Hepatocyte (in vitro differentiated cells): ENCODE measurements around the gene BAZ2B. TPM values are rescaled to one million over a fixed set of nuclear protein-coding genes. Genes with fewer than 3 reads are reported as not detected.

Source experiments
- DNase-seq: peaks from one replicate; pipeline ENCODE4 v3.0.0-alpha.2; 2016; ENCODE audit warnings: low spot score
- H2AFZ ChIP-seq: fragments of 200-600 bp; sonication (generic); 2 replicates; pipeline ENCODE4 v1.6.0; 2016; ENCODE audit warnings: antibody characterized with exemption, mild to moderate bottlenecking
- H3K27ac ChIP-seq: fragments of 200-600 bp; sonication (generic); 2 replicates; pipeline ENCODE4 v1.5.1; 2016; ENCODE audit warnings: mild to moderate bottlenecking
- H3K27me3 ChIP-seq: fragments of 200-600 bp; sonication (generic); 2 replicates; pipeline ENCODE4 v1.6.1; 2016
- H3K36me3 ChIP-seq: fragments of 200-600 bp; sonication (generic); replicated peaks from 2 replicates; pipeline ENCODE4 v1.5.1; 2016; ENCODE audit warnings: low read depth; ENCODE audit not compliant: insufficient read depth
- H3K4me1 ChIP-seq: fragments of 200-600 bp; sonication (generic); 2 replicates; pipeline ENCODE4 v1.5.1; 2016; ENCODE audit warnings: mild to moderate bottlenecking, moderate library complexity; ENCODE audit not compliant: insufficient read depth
- H3K4me2 ChIP-seq: fragments of 200-600 bp; sonication (generic); 2 replicates; pipeline ENCODE4 v1.6.0; 2016
- H3K4me3 ChIP-seq: fragments of 200-600 bp; sonication (generic); 2 replicates; pipeline ENCODE4 v1.5.1; 2016; ENCODE audit warnings: mild to moderate bottlenecking
- H3K79me2 ChIP-seq: fragments of 200-600 bp; sonication (generic); 2 replicates; pipeline ENCODE4 v1.6.0; 2017; ENCODE audit warnings: mild to moderate bottlenecking
- H3K9me2 ChIP-seq: fragments of 200-600 bp; sonication (generic); replicated peaks from 2 replicates; pipeline ENCODE4 v1.6.0; 2017; ENCODE audit warnings: mild to moderate bottlenecking; ENCODE audit not compliant: insufficient read depth
- H3K9me3 ChIP-seq: fragments of 200-600 bp; sonication (generic); 2 replicates; pipeline ENCODE4 v1.5.1; 2016; ENCODE audit warnings: low read depth, mild to moderate bottlenecking
- H4K20me1 ChIP-seq: fragments of 200-600 bp; sonication (generic); 2 replicates; pipeline ENCODE4 v1.6.0; 2016; ENCODE audit warnings: mild to moderate bottlenecking; ENCODE audit not compliant: insufficient read depth, poor library complexity, severe bottlenecking
- EZH2 ChIP-seq: fragments of 200-600 bp; sonication (generic); IDR thresholded peaks from 2 replicates; pipeline ENCODE4 v1.6.1; 2016; ENCODE audit warnings: antibody characterized with exemption, mild to moderate bottlenecking, borderline replicate concordance
- EZH2phosphoT487 ChIP-seq: fragments of 200-600 bp; sonication (generic); IDR thresholded peaks from one replicate; pipeline ENCODE4 v1.6.1; 2018; ENCODE audit warnings: antibody characterized with exemption, mild to moderate bottlenecking, low read depth, moderate library complexity; ENCODE audit not compliant: unreplicated experiment, severe bottlenecking
- WGBS: methylation state at CpG from one replicate; pipeline ENCODE4 v1.1.6; 2016; ENCODE audit warnings: low lambda C conversion rate; ENCODE audit errors: missing lambda C conversion rate; 5-methylcytosine and 5-hydroxymethylcytosine counted together
- polyA plus RNA-seq: library from polyadenylated mRNA; unstranded; fragments of >200 nt; fragmentation: Nextera tagmentation; extraction: Ambion mirVana; gene quantifications from 2 replicates; pipeline ENCODE4 v1.2.1, GENCODE V29; 2016
- total RNA-seq: library from RNA; depleted of rRNA; stranded (reverse); fragments of >200 nt; gene quantifications from 2 replicates; pipeline ENCODE4 v1.2.3, GENCODE V29; 2014
- TF ChIP-seq, protein P1 (sequence below): fragments of 200-600 bp; sonication (generic); IDR thresholded peaks from 2 replicates; pipeline ENCODE4 v1.5.1; 2016; ENCODE audit warnings: antibody characterized with exemption, mild to moderate bottlenecking; ENCODE audit not compliant: poor library complexity

BAZ2B gene
- total and polyA plus RNA-seq, 2 experiments from 2014 or later, result 40.7 to 83.3 TPM

DNA sequence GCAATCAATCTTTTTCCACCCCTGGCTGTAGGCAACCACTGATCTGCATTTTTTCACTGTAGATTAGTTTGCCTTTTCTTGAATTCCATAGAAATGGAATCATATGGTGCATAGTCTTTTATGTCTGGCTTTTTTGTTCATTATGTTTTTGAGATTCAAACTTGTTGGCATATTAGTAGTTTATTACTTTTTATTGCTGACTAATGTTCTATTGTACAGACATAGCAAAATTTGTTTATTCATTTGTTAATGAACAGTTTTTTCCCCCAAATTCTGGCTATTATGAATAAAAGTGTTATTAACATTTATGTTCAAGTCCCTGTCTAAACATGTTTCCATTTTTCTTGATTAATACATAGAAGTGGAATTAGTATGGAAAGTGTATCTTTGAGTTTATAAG, 308.4 kb downstream of the BAZ2B start:
- DNase-seq, result no peak
- Histone ChIP-seq H3K9me3 (no peaks in the 10 kb centered on the region), H3K27me3 (no peaks in the 10 kb centered on the region), H4K20me1 (no peaks in the 10 kb centered on the region), H3K27ac (no peak overlapping the region), H3K4me3 (no peak overlapping the region), H3K36me3 (no peaks in the 10 kb centered on the region), H3K4me1 (no peaks in the 10 kb centered on the region), H2AFZ (no peak overlapping the region), H3K4me2 (no peak overlapping the region), H3K79me2 (no peaks in the 10 kb centered on the region), H3K9me2 (no peaks in the 10 kb centered on the region)
- TF ChIP-seq, protein P1, sequence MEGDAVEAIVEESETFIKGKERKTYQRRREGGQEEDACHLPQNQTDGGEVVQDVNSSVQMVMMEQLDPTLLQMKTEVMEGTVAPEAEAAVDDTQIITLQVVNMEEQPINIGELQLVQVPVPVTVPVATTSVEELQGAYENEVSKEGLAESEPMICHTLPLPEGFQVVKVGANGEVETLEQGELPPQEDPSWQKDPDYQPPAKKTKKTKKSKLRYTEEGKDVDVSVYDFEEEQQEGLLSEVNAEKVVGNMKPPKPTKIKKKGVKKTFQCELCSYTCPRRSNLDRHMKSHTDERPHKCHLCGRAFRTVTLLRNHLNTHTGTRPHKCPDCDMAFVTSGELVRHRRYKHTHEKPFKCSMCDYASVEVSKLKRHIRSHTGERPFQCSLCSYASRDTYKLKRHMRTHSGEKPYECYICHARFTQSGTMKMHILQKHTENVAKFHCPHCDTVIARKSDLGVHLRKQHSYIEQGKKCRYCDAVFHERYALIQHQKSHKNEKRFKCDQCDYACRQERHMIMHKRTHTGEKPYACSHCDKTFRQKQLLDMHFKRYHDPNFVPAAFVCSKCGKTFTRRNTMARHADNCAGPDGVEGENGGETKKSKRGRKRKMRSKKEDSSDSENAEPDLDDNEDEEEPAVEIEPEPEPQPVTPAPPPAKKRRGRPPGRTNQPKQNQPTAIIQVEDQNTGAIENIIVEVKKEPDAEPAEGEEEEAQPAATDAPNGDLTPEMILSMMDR, result no peak
- TF ChIP-seq EZH2, result no peak
- no peak for TF ChIP-seq EZH2phosphoT487

- no peaks in the 10 kb centered on the region for H3K9me2 ChIP-seq
- no peak overlapping the region for H3K4me3 ChIP-seq
- 76% methylated on average over 3 of the region's 3 CpGs for WGBS
- H3K9me3 ChIP-seq, result no peaks in the 10 kb centered on the region
- H3K27me3 ChIP-seq, result no peaks in the 10 kb centered on the region
- TF ChIP-seq, protein P1, result no peak
- no peak for TF ChIP-seq EZH2phosphoT487
- no peak for TF ChIP-seq EZH2
- DNase-seq, result no peak
- H2AFZ ChIP-seq, result no peak overlapping the region
- H3K79me2 ChIP-seq, result no peaks in the 10 kb centered on the region
- H3K4me2 ChIP-seq, result no peak overlapping the region
- no peaks in the 10 kb centered on the region for H3K36me3 ChIP-seq
- no peak overlapping the region for H3K27ac ChIP-seq
- no peaks in the 10 kb centered on the region for H4K20me1 ChIP-seq
- H3K4me1 ChIP-seq, result no peaks in the 10 kb centered on the region
Observed at GRCh38 chr2:159300586-159300985, 315.8 kb downstream of the BAZ2B start.

DNA sequence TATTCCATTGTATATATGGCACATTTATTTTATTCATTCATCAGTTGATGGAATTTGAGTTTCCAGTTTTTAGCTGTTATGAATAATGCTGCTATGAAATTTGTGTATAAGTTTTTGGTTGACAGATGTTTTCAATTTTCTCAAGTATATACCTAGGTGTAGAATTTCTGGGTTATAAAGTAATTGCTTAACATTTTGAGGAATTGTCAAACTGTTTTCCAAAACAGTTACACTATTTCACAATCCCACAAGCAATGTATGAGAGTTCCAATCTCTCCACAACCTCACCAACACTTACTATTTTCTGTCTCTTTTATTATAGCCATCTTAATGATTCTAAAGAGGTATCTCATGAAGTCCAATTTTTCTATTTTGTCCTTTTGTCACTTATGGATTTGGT, 317.4 kb downstream of the BAZ2B start:
- TF ChIP-seq, protein P1, result no peak
- no peak for TF ChIP-seq EZH2
- no peak for TF ChIP-seq EZH2phosphoT487
- no peak overlapping the region for H3K4me3 ChIP-seq
- no peak for DNase-seq
- no peak overlapping the region for H3K4me2 ChIP-seq
- no peaks in the 10 kb centered on the region for H3K79me2 ChIP-seq
- no peak overlapping the region for H2AFZ ChIP-seq
- H3K9me3 ChIP-seq, result no peaks in the 10 kb centered on the region
- no peaks in the 10 kb centered on the region for H3K36me3 ChIP-seq
- H3K9me2 ChIP-seq, result no peaks in the 10 kb centered on the region
- no peaks in the 10 kb centered on the region for H3K27me3 ChIP-seq
- no peak overlapping the region for H3K27ac ChIP-seq
- no peaks in the 10 kb centered on the region for H3K4me1 ChIP-seq
- H4K20me1 ChIP-seq, result no peaks in the 10 kb centered on the region
